DMS114 treated with DMSO at 0.1 percent for 48 hours (cell line): ENCODE data around the gene ZNF655.
A peak's percentile ranks its signal among the peaks of the same experiment; 100 is the strongest.

Experiments used
- DNase-seq: peaks from one replicate; lab custom pipeline; 2025; ENCODE audit not compliant: unreplicated experiment; lab: John Stamatoyannopoulos, UW

Gene ZNF655

GRCh38 chr7:99601656-99602310, 43.3 kb downstream of the ZNF655 start:
- no peak for DNase-seq

GRCh38 chr7:99605527-99605926, 47.1 kb downstream of the ZNF655 start:
- DNase-seq: no peak

GRCh38 chr7:99606531-99606930, 48.1 kb downstream of the ZNF655 start:
- DNase-seq: no peak

- no peak for DNase-seq
Observed at GRCh38 chr7:99607548-99607947, 49.1 kb downstream of the ZNF655 start.

GRCh38 chr7:99614495-99614894, 56.1 kb downstream of the ZNF655 start:
- DNase-seq: no peak

GRCh38 chr7:99615989-99616358, 57.5 kb downstream of the ZNF655 start:
- DNase-seq: no peak

GRCh38 chr7:99616359-99617191, 58.1 kb downstream of the ZNF655 start, which contains the start of gene ZSCAN25:
ZSCAN25 (plus strand) TSS chr7:99616946; CDS start chr7:99619607, 2,661 bp downstream.
- peak; percentile 82 for DNase-seq

- DNase-seq: no peak
Observed at GRCh38 chr7:99617192-99617781, 58.8 kb downstream of the ZNF655 start.

- no peak for DNase-seq
Observed at GRCh38 chr7:99618726-99619125, 60.3 kb downstream of the ZNF655 start.

- DNase-seq: no peak
Observed at GRCh38 chr7:99619571-99620130, 61.2 kb downstream of the ZNF655 start.

- no peak for DNase-seq
Observed at GRCh38 chr7:99621271-99621670, 62.8 kb downstream of the ZNF655 start.

- DNase-seq: no peak
Observed at GRCh38 chr7:99622596-99622995, 64.2 kb downstream of the ZNF655 start.

- no peak for DNase-seq
Observed at GRCh38 chr7:99623091-99623693, 64.8 kb downstream of the ZNF655 start.

GRCh38 chr7:99623702-99624447, 65.4 kb downstream of the ZNF655 start:
- no peak for DNase-seq

GRCh38 chr7:99624484-99624883, 66.0 kb downstream of the ZNF655 start:
- no peak for DNase-seq

- DNase-seq: no peak
Observed at GRCh38 chr7:99625321-99625720, 66.9 kb downstream of the ZNF655 start.

GRCh38 chr7:99625961-99626360, 67.5 kb downstream of the ZNF655 start:
- DNase-seq: no peak
